KMS-11 (cell line): ENCODE data around the gene FSTL1.

Experiments used
- H2AFZ ChIP-seq: fragments of 200-600 bp; sonication (generic); 2 replicates; pipeline ENCODE4 v1.6.1; 2016; ENCODE audit warnings: antibody characterized with exemption, mixed run types, low read depth
- H3K27ac ChIP-seq: fragments of 200-600 bp; sonication (generic); 2 replicates; pipeline ENCODE4 v1.6.1; 2016; ENCODE audit warnings: mild to moderate bottlenecking, mixed run types
- H3K27me3 ChIP-seq: fragments of 200-600 bp; sonication (generic); 2 replicates; pipeline ENCODE4 v1.6.1; 2017; ENCODE audit warnings: mild to moderate bottlenecking, low read depth, mixed run types, moderate library complexity; ENCODE audit not compliant: insufficient read depth
- H3K36me3 ChIP-seq: fragments of 200-600 bp; sonication (generic); 2 replicates; pipeline ENCODE4 v1.6.1; 2017; ENCODE audit warnings: mild to moderate bottlenecking, mixed run types; ENCODE audit not compliant: insufficient read depth
- H3K4me1 ChIP-seq: fragments of 200-600 bp; sonication (generic); 2 replicates; pipeline ENCODE4 v1.6.1; 2016; ENCODE audit warnings: mild to moderate bottlenecking, low read depth, mixed run types; ENCODE audit not compliant: poor library complexity, severe bottlenecking
- H3K4me2 ChIP-seq: fragments of 200-600 bp; sonication (generic); 2 replicates; pipeline ENCODE4 v1.7.0; 2016; ENCODE audit warnings: mild to moderate bottlenecking, mixed run types
- H3K4me3 ChIP-seq: fragments of 200-600 bp; sonication (generic); IDR thresholded peaks from 2 replicates; pipeline ENCODE4 v1.6.1; 2017; ENCODE audit warnings: low read depth, low read length, mixed read lengths; ENCODE audit not compliant: insufficient read depth
- H3K79me2 ChIP-seq: fragments of 200-600 bp; sonication (generic); 2 replicates; pipeline ENCODE4 v1.6.1; 2016; ENCODE audit warnings: low read depth, mixed run types; ENCODE audit not compliant: insufficient read depth
- H3K9ac ChIP-seq: fragments of 200-600 bp; sonication (generic); 2 replicates; pipeline ENCODE4 v1.6.1; 2016; ENCODE audit warnings: mild to moderate bottlenecking, mixed run types
- H4K20me1 ChIP-seq: fragments of 200-600 bp; sonication (generic); 2 replicates; pipeline ENCODE4 v1.6.1; 2016; ENCODE audit warnings: mild to moderate bottlenecking, mixed run types; ENCODE audit not compliant: insufficient read depth
- TF ChIP-seq, protein P1 (sequence below): fragments of 200-600 bp; sonication (generic); conservative IDR thresholded peaks from 2 replicates; pipeline ENCODE4 v1.6.1; 2017; ENCODE audit warnings: low read depth, mild to moderate bottlenecking, antibody characterized with exemption, low read length, moderate library complexity, mixed read lengths

FSTL1 gene

DNA sequence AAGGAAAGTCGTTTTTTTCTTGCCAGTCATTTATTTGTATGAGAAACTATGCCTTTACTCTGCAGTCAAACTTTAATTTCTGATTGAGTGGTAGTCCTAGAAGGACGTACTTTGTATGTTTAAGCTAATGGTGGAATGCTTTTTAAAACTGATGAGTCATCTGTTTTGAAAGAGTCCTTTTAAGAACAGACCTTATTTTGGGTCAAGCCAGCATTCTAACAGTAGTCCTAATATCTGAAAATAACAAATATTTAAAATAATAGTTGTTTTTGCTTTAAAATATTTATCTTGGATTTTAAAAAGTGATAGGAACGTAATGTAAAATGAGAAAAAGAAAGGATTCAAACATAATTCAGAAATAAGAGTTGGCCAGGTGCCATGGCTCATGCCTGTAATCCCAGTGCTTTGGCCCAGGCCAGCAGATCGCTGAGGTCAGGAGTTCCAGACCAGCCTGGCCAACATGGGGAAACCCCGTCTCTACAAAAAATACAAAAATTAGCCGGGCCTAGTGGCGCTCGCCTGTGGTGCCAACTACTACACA is 100.3 kb downstream of the FSTL1 start:
- Histone ChIP-seq H3K4me1 (peaks cover 41% of the 10 kb centered on the region), H3K36me3 (peaks cover 4% of the 10 kb centered on the region; the same call in 1 of the 2 replicates), H3K27me3 (no peaks in the 10 kb centered on the region), H3K4me3 (peak overlapping the region; percentile 14), H3K27ac (peak overlapping the region; percentile 93), H2AFZ (peak overlapping the region; percentile 56; the same call in 1 of the 2 replicates), H3K4me2 (peak overlapping the region; percentile 55), H4K20me1 (0 out of 2 replicates have a peak, but pooled peaks cover 3% of the 10 kb centered on the region), H3K79me2 (peaks cover 33% of the 10 kb centered on the region), H3K9ac (peak overlapping the region; percentile 87)
- TF ChIP-seq, protein P1, sequence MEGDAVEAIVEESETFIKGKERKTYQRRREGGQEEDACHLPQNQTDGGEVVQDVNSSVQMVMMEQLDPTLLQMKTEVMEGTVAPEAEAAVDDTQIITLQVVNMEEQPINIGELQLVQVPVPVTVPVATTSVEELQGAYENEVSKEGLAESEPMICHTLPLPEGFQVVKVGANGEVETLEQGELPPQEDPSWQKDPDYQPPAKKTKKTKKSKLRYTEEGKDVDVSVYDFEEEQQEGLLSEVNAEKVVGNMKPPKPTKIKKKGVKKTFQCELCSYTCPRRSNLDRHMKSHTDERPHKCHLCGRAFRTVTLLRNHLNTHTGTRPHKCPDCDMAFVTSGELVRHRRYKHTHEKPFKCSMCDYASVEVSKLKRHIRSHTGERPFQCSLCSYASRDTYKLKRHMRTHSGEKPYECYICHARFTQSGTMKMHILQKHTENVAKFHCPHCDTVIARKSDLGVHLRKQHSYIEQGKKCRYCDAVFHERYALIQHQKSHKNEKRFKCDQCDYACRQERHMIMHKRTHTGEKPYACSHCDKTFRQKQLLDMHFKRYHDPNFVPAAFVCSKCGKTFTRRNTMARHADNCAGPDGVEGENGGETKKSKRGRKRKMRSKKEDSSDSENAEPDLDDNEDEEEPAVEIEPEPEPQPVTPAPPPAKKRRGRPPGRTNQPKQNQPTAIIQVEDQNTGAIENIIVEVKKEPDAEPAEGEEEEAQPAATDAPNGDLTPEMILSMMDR: no peak

DNA sequence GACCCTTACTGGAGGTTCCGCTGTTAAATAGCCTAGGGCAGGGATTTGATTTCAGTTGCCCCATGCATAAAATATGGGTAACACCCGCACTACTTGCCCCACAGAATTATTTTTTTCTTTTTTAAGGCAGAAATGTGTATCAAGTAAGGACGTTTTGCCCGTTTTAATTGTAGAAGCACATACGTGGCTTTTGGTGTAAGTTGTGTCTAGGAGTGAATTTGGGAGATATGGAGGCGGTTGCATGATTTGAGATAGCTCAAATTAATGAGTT is 101.0 kb downstream of the FSTL1 start:
- peak overlapping the region; percentile 87 for H3K4me3 ChIP-seq
- H3K27me3 ChIP-seq: no peaks in the 10 kb centered on the region
- H3K36me3 ChIP-seq: peaks cover 5% of the 10 kb centered on the region; the same call in 1 of the 2 replicates
- H3K27ac ChIP-seq: peak overlapping the region; percentile 93
- peak overlapping the region; percentile 56 for H2AFZ ChIP-seq
- peaks cover 48% of the 10 kb centered on the region for H3K4me1 ChIP-seq
- peaks cover 8% of the 10 kb centered on the region; the same call in 1 of the 2 replicates for H4K20me1 ChIP-seq
- H3K79me2 ChIP-seq: peaks cover 40% of the 10 kb centered on the region
- peak overlapping the region; percentile 55 for H3K4me2 ChIP-seq
- TF ChIP-seq, protein P1: no peak
- peak overlapping the region; percentile 87 for H3K9ac ChIP-seq

DNA sequence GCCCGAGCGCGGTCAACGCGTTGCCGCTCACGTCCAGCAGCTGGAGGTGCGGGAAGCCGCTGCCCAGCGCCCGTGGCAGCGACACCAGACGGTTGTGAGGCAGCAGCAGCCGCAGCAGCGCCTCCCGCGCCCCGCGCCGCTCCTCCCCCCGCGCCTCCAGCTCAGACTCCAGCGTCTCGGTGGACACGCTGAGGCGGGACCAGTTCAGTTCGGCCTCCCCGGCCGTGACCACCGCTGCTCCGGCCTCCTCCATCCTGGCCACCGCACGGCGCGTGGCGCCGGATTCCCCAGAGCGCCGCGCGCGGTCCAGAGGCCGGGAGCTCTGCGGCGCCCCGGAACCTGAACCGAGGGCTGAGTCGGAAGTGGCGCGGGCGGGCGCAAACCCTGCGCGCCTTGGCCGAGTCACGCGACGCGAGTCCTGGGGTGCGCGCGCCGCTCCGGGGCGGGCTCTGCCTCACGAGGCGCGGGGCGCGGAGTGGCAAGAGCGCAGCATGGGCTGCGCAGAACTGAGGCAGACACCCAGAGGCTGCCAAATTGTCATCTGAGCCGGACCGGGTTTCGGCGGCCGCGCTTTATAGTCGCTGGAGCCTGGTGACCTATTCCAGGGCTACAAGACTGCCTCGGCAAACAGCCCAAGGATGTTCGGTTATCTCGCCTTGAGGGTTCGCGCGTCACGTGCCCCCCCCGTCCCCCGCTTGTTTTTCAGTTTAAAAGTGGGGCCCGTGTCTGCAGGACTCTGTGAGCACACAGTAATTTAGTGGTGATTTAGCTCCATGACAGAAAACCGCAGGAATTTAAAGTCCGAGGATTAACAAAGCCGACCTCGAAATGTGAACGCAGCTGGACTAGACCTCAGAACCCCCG is 101.6 kb downstream of the FSTL1 start, which contains the start of gene LRRC58:
Gene LRRC58, minus strand, starts transcription at position 364 of the 864 bp plus-strand sequence. Its CDS starts 111 bp downstream, at position 253.
- H4K20me1 ChIP-seq: peaks cover 11% of the 10 kb centered on the region; the same call in 1 of the 2 replicates
- H3K36me3 ChIP-seq: peaks cover 5% of the 10 kb centered on the region; the same call in 1 of the 2 replicates
- H3K27ac ChIP-seq: peak within 1 kb of the TSS; percentile 93
- H3K4me2 ChIP-seq: peak within 1 kb of the TSS; percentile 89
- H3K27me3 ChIP-seq: no peaks in the 10 kb centered on the region
- peak within 1 kb of the TSS; percentile 56 for H2AFZ ChIP-seq
- H3K4me1 ChIP-seq: peaks cover 54% of the 10 kb centered on the region
- H3K9ac ChIP-seq: peak within 1 kb of the TSS; percentile 87
- H3K79me2 ChIP-seq: peaks cover 46% of the 10 kb centered on the region
- TF ChIP-seq, protein P1: no peak
- peak within 1 kb of the TSS; percentile 87 for H3K4me3 ChIP-seq

DNA sequence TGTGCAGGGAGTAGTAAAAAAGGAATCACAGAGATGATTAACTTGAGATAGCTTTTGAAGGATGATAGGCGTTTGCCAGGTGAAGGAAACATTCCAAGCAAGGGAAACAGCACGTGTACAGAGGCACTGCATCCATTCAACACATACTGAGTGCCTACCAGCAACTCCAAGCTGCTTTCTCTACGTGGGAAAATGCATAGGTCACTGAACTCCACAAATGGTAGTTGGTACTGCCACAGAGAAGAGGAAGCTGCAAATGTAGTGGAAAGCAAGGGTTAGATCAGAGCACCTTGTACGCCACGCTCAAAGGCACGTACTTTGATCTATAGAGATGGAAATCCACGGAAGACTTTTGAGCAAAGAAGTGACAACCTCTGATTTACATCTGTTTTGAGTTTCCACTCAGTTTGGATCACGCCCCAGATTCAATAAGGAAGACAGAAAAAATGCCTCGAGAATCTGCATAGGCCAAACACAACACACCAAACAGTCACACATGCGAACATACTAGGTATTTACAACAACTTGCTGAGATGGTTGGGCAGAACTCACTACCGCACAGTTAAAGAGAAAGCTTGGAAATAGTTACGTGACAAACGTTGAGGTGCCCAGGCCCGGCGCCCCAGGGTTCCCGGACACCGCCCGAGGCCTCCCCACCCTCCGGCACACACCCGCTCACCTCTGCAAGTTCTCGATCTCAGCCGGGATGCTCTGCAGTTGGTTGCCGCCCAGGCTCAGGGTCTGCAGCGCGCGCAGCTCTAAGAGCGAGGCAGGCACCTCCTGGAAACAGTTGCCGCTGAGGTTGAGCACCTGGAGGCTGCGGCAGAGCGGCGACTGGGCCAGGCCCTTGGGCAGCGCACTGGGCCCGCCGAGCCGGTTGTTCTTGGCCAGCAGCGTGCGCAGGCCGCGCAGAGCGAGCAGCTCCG is 102.5 kb downstream of the FSTL1 start:
- Histone ChIP-seq H2AFZ (peak overlapping the region; percentile 56), H3K79me2 (peaks cover 55% of the 10 kb centered on the region), H3K4me3 (peak overlapping the region; percentile 25), H3K4me2 (peak overlapping the region; percentile 89), H3K9ac (peak overlapping the region; percentile 87), H4K20me1 (peaks cover 11% of the 10 kb centered on the region; the same call in 1 of the 2 replicates), H3K36me3 (peaks cover 5% of the 10 kb centered on the region; the same call in 1 of the 2 replicates), H3K27ac (peak overlapping the region; percentile 93), H3K4me1 (peaks cover 55% of the 10 kb centered on the region), H3K27me3 (no peaks in the 10 kb centered on the region)
- TF ChIP-seq, protein P1: no peak
